Hepatocyte (in vitro differentiated cells): ENCODE results near the gene SIPA1L2.

Experiments used
- CTCF ChIP-seq: fragments of 200-600 bp; sonication (generic); IDR thresholded peaks from 2 replicates; pipeline ENCODE4 v1.5.1; 2016; ENCODE audit warnings: antibody characterized with exemption, mild to moderate bottlenecking; ENCODE audit not compliant: poor library complexity
- EZH2 ChIP-seq: fragments of 200-600 bp; sonication (generic); IDR thresholded peaks from 2 replicates; pipeline ENCODE4 v1.6.1; 2016; ENCODE audit warnings: antibody characterized with exemption, mild to moderate bottlenecking, borderline replicate concordance
- EZH2phosphoT487 ChIP-seq: fragments of 200-600 bp; sonication (generic); IDR thresholded peaks from one replicate; pipeline ENCODE4 v1.6.1; 2018; ENCODE audit warnings: antibody characterized with exemption, mild to moderate bottlenecking, low read depth, moderate library complexity; ENCODE audit not compliant: unreplicated experiment, severe bottlenecking

- TF ChIP-seq CTCF = no peak
- TF ChIP-seq EZH2 = no peak
- no peak for TF ChIP-seq EZH2phosphoT487
Measured at GRCh38 chr1:232648316-232648715, 18.4 kb upstream of the SIPA1L2 start.
